GM23248 (cell line): Measurements from ENCODE around the gene MPST.

ENCODE experiments used
- EZH2 ChIP-seq: fragments of 200-600 bp; sonication (generic); IDR thresholded peaks from 2 replicates; pipeline ENCODE4 v1.6.1; 2018; ENCODE audit warnings: antibody characterized with exemption, mild to moderate bottlenecking; ENCODE audit not compliant: insufficient read depth, poor library complexity, severe bottlenecking
- EZH2phosphoT487 ChIP-seq: fragments of 200-600 bp; sonication (generic); IDR thresholded peaks from 2 replicates; pipeline ENCODE4 v1.6.1; 2018; ENCODE audit warnings: antibody characterized with exemption, moderate library complexity, mild to moderate bottlenecking, low read depth; ENCODE audit not compliant: insufficient read depth

GRCh38 chr22:37000676-37001534, 18.6 kb upstream of the MPST start:
- TF ChIP-seq EZH2phosphoT487: no peak
- no peak for TF ChIP-seq EZH2
